Measurements from ENCODE around the gene CAMK2N1.
"Not testable (repeated sequence)": the region's sequence is repeated elsewhere in the genome, so short reads cannot be mapped to it uniquely, and the experiment has no call there.

CAMK2N1 gene

GRCh38 chr1:20485527-20486456, at the start of gene CAMK2N1:
TSS of gene CAMK2N1 (minus strand) at chr1:20486210. CDS start at chr1:20485379, 831 bp downstream.
- no peak for DNase-seq

DNA sequence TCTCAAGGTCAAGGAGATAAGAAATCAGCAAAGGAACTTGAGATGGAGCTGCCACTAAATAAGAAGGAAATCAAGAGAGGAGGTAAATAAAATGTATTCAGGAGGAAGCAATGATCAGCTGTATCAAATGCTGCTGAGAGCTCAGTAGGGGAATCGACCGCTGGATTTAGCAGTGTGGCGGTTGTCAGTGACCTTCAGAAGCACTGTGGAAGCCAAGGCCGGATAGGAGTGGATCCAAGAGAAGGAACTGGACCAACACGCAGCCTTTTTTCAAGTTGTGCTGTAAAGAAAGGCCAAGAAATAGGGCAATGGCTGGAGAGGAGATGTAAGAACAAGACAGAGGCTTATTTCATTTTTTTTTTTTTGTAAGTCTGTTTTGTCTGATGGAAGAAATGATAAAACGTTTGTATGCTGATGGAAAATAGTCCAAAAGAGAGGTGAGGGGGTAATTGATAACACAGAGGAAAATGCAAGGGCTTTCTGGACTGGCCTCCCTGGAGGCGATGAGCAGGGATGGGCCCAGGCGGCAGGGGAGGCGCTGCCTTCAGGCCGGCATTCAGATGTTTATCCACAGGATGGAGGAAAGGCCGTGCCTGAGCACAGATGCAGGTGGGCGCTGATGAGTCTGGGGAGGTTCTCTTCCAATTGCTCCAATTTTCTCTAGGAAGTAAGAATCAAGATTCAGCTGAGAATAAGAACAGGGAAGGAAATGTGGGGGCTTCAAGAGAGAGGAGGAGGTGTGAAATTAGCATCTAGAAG, 48.8 kb upstream of the CAMK2N1 start:
- DNase-seq: no peak

GRCh38 chr1:20533635-20534034, 47.6 kb upstream of the CAMK2N1 start:
- DNase-seq: no peak

- no peak for DNase-seq
Measured at GRCh38 chr1:20530901-20531300, 44.9 kb upstream of the CAMK2N1 start.

DNA sequence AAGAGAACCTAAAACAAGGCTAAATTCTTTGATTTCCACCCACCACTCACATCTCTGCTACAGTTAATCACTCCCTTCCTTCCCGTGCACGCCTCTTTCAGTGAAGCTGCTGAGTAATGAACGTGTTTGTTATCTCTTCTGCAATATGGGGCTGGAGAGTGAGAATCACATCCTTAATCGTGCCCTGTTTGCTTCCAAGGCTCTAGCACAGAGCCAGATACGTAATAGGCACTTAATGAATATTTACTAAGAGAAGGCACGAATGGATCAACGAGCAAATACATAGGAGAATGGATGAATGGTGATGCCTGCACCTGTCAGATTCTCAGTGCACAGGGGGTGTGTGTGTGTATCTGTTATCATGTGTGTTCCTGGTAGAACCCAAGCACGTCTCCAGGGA, 44.3 kb upstream of the CAMK2N1 start:
- DNase-seq: peak; percentile 54

DNA sequence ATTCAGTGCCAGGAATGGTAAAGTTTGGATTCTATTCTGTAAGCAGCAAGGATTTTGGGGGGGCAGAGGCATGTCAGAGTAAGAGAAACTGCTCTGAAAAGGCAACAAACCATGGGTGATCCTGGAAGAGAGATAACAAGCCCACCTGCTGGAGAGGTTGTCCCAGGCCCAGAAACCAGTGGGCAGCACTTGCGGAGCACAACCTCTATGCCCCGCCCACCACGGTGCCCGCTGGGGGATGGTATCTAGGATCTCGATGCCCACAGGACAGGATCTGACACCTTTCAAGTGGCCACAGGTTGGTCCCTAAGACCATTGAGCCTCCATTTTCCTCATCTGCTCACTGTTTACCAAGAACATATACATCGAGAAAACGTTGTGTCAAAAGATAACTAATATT, 42.2 kb upstream of the CAMK2N1 start:
- no peak for DNase-seq

DNA sequence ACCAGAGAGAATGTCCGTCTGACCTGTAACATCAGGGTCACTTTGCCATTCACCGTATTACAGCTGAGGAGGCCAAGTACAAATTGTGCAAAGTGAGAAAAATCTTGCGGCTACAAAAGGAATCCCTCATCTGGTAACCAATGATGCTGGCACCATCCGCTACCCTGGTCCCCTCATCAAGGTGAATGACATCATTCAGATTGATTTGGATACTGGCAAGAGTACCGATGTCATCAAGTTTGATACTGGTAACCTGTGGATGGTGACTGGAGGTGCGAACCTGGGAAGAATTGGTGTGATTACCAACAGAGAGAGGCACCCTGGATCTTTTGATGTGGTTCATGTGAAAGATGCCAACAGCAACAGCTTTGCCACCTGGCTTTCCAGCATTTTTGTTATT, 40.3 kb upstream of the CAMK2N1 start:
- DNase-seq: no peak

DNA sequence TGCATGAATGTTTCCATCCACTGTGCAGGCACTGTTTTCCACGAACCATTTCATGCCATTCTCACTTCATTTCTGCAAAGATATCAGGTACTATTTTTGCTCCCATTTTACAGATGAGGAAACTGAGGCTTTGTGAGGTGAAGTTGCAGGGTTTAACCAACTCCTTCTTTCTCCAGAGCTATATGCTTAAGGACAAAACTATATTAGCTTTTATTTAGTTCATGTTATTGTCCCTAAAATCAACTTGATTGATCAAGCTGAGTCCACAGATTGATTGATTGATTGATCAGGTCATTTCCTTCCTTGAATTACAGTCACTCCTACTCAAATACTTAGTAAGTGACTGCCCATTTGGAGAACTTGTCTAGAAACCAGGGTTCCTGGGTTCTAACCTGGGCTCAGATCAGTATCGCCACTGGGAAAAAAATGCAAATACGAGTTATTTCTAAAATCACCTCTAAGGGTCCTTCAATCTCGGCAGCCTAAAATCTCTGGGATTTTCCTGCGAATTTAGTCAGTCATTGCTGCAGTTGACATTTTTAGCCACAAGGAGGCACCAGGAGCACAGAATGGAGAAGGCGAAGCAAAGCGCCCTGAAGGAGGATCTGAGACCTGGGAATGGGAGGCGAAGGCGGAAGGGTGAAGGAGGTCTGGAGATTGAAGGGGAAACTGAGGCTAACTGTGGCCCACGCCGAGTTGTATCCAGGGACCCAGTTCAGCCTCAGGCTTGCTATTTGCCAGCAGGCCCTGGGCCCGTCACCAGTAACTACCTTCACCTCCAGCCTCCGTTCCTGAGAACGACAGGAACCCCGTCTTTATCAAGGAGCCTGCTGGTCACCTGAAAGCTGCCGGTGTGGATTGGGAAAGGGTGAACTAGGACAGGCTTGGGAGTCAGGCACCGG, 36.2 kb upstream of the CAMK2N1 start:
- DNase-seq: peak; percentile 73

DNA sequence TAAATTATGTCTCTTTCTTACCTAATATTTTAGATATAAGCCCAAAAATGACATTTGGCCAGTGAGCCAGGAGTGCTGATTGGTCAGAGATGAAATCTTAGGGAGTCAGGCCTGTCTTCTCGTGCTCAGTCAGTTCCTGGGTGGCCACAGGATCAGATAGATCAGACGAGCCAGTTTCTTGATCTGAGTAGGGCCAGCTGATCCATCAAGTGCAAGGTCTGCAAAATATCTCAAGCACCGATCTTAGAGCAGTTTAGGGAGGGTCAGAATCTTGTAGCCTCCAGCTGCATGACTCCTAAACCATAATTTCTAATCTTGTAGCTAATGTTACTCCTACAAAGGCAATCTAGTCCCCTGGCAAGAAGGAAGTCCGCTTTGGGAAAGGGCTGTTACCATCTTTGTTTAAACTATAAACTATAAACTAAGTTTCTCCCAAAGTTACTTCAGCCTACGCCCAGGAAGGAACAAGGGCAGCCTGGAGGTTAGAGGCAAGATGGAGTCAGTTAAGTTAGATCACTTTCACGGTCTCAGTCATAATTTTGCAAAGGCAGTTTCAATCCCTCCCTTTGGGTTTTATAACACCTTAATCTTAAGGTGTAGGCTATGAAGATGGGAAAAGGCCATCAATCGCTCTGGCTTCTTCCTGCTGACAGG, 33.7 kb upstream of the CAMK2N1 start:
- DNase-seq: peak; percentile 42

DNA sequence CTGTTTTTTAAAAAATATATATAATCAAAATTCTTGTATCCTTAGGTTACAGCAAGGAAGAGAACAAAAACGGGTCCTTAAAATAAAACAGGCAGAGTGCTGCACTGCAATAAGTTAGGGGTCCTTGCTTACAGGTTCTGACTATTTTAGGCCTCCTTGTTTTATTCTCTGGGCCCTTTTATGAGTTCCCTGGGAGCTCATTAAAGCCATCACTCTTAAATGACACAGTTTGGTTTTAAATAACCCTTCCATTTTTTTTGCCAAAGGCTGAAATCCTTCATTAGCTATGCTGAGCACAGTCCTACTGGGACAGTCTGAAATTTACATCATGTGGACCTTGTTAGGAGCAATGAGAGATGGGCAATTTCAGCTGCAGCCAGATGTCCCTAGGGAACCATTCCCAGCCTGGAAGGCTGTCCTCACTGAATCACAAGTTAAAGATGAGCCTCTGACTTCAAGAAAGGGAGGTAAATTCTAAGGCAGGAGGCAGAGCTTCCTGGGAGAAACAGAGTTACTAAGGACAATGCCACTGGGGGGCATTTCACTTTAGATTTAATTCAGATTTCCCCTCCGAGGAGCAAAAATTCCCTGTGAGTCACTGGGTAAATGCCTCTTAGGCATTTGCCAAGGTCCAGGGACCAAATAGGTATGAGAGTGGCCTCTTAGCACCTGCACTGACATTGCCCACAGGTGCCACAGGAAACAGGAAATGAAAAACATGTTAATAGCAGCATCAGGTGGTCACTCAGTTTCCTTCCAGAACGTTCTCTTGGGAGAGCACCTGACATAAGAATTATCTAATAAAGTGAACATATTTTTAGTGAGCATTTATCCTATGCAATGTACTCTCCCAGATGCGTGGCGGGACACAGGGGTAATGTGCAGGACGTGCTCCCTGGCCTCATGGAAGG, 25.8 kb upstream of the CAMK2N1 start:
- DNase-seq: no peak

DNA sequence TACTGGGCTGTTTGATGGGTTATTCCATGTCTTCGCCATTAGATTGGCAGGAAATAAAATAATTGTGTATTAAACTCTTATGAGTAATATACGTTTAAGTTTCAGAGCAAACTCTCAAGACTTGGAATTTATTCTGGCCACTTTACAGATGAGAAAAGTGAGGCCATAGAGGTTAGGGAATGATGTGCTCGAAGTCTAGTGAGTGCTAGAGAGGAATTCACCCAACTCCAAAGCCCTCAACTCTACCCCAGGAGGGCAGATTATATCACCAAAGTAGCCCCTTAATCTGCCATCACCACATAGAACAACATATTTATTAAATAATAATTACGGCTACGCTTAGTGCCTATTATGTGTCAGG, 22.4 kb upstream of the CAMK2N1 start:
- DNase-seq: no peak

- DNase-seq: peak; percentile 94
Measured at GRCh38 chr1:20507564-20508410, 21.8 kb upstream of the CAMK2N1 start, which contains the start of gene MUL1. TSS of gene MUL1 (minus strand) at chr1:20508151. CDS start at chr1:20508024, 127 bp downstream.

- no peak for DNase-seq
Measured at GRCh38 chr1:20507248-20507563, 21.2 kb upstream of the CAMK2N1 start.

GRCh38 chr1:20505488-20505887, 19.5 kb upstream of the CAMK2N1 start:
- DNase-seq: no peak

DNA sequence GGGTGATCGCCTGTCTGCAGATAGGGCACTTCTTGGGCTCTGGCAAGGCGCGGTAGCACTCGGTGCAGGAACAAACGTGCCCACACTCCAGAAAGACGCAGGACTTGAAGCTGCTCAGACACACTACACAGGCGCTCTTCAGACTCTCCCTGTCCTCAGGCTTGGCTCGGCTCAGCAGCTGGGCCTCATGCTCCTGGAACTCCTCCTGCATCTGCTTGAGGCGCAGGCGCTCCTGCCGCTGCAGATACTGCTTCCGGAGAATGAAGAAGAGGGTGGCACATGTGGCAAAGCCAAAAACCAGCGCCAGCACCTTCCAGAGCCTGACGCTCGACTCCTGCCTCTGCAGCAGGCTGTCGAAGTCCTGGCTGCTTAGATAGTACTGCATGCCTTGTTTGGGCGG, 14.7 kb upstream of the CAMK2N1 start:
- DNase-seq: no peak

DNA sequence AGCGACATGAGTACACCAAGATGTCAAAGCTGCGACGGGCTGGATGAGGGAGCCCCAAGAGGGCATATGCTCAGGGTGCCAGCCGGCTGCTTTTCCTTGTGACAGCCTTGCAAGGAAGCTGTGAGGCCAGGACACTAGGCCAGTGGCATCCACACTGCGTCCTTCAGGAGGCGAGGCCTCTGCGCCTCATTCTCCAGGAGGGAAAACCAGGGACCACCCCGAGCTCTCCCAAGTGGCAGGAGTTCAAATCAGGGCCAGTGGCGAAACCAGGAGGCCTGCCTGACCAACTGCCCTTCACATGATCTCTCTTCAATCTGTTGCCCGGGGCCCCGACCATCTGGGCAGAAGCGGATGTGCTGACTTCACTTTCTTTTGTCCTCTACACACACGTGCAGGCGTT, 13.7 kb upstream of the CAMK2N1 start:
- DNase-seq: no peak

GRCh38 chr1:20499105-20499504, 13.1 kb upstream of the CAMK2N1 start:
- DNase-seq: no peak

DNA sequence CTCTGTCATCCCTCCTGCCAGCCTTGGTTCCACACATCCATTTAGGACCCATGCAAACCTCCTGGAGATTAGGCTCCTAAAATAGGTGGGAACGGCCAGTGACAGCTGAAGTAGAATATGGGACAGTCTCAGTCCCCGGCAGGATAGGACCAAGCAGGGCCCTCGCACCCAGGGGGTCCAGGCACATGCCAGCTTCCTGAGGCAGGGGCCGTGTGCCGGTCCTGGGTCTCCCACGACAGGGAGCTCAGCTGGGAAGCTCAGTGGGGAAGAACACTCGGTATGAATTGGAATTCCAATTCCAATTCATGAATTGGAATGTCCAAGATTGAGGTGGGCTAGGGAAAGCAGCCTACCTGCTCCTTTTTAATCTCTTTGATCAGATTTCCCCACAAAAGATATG, 12.1 kb upstream of the CAMK2N1 start:
- no peak for DNase-seq

DNA sequence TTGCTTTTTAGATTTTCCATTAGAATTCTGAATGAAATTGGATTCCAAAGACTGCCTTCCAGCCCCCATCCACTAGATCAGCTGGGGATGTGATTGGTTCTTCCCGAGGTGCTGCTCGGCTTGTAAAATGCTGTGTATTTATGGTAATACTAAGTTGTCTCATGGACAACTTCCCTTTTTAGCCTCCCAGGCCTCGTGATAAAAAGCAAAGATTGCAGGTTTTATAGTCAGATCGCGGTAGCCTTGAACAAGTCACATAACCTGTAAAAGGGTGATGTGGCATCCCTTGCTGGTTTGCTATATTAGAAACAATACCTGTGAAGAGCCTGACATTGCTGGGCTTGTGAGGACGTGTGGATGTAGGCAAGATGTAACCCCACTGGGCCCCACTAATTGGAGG, 11.5 kb upstream of the CAMK2N1 start:
- no peak for DNase-seq

- not testable (repeated sequence) for DNase-seq
Measured at GRCh38 chr1:20496725-20497383, 10.8 kb upstream of the CAMK2N1 start.
